ENCODE measurements around the gene ACOT4. TPM values are rescaled to one million over a fixed set of nuclear protein-coding genes. Genes with fewer than 3 reads are reported as not detected.

Gene ACOT4
- total and polyA plus RNA-seq, 10 donors = 0.52 to 2.8 (median 1.3) TPM

- DNase-seq = no peak
- intact Hi-C loops (cut with DNase I; ENCODE audit: low total_unique reads) = no loop called here
These were observed 2.8 kb downstream of the ACOT4 start for GRCh38 chr14:73594491-73594890.

GRCh38 chr14:73599499-73599898 lies 7.8 kb downstream of the ACOT4 start:
- Histone ChIP-seq H3K36me3 (no peaks in the 10 kb centered on the region), H3K27ac (no peak overlapping the region), H3K4me1 (no peaks in the 10 kb centered on the region), H3K27me3 (replicated peaks in 1 of 7) (no peaks in the 10 kb centered on the region), H3K4me3 (no peak overlapping the region), H3K9me3 (no peaks in the 10 kb centered on the region)
- TF ChIP-seq CTCF (IDR thresholded peaks at IDR 0.05 in 8 of 11, conservative IDR thresholded peaks at IDR 0.05 in 3 of 11) = no peak
- no peak for TF ChIP-seq POLR2A (IDR thresholded peaks at IDR 0.05)
- TF ChIP-seq POLR2AphosphoS5 (IDR thresholded peaks at IDR 0.05) = no peak
- intact Hi-C loops (cut with DNase I; ENCODE audit: low total_unique reads) = no loop called here
- DNase-seq = no peak

More at GRCh38 chr14:73594491-73594890, 2.8 kb downstream of the ACOT4 start:
- Histone ChIP-seq H3K36me3 (no peaks in the 10 kb centered on the region), H3K27ac (no peak overlapping the region), H3K9me3 (no peaks in the 10 kb centered on the region), H3K4me1 (peaks cover 3 to 20% (median 11%) of the 10 kb centered on the region in 6 donors), H3K27me3 (replicated peaks in 1 of 7) (peaks cover 0 to 14% (median 0%) of the 10 kb centered on the region in 7 donors), H3K4me3 (no peak overlapping the region)
- WGBS, 5 donors = 88 to 99% (median 93%) methylated on average over 9 of the region's 9 CpGs
- TF ChIP-seq POLR2A (IDR thresholded peaks at IDR 0.05) = no peak
- TF ChIP-seq POLR2AphosphoS5 (IDR thresholded peaks at IDR 0.05) = no peak
- TF ChIP-seq CTCF (IDR thresholded peaks at IDR 0.05 in 8 of 11, conservative IDR thresholded peaks at IDR 0.05 in 3 of 11) = no peak

- no peaks in the 10 kb centered on the region for H3K9me3 ChIP-seq
- intact Hi-C loops (cut with DNase I; ENCODE audit: low total_unique reads) = no loop called here
- H3K27ac ChIP-seq = no peak overlapping the region
- H3K36me3 ChIP-seq = no peaks in the 10 kb centered on the region
- H3K27me3 ChIP-seq (replicated peaks in 1 of 7) = no peaks in the 10 kb centered on the region
- H3K4me3 ChIP-seq = no peak overlapping the region
- 80 to 89% (median 85%) methylated on average over 3 of the region's 3 CpGs for WGBS, 5 donors
- H3K4me1 ChIP-seq = no peaks in the 10 kb centered on the region
- DNase-seq = no peak
- no peak for TF ChIP-seq CTCF (IDR thresholded peaks at IDR 0.05 in 8 of 11, conservative IDR thresholded peaks at IDR 0.05 in 3 of 11)
- no peak for TF ChIP-seq POLR2A (IDR thresholded peaks at IDR 0.05)
- TF ChIP-seq POLR2AphosphoS5 (IDR thresholded peaks at IDR 0.05) = no peak
These were observed 11.3 kb downstream of the ACOT4 start for GRCh38 chr14:73602994-73603393.

- no peak for DNase-seq
- TF ChIP-seq CTCF (IDR thresholded peaks at IDR 0.05 in 8 of 11, conservative IDR thresholded peaks at IDR 0.05 in 3 of 11) = no peak
- TF ChIP-seq POLR2AphosphoS5 (IDR thresholded peaks at IDR 0.05) = no peak
- no peak for TF ChIP-seq POLR2A (IDR thresholded peaks at IDR 0.05)
- H3K27ac ChIP-seq = no peak overlapping the region
- H3K4me1 ChIP-seq = no peaks in the 10 kb centered on the region
- peaks cover 0 to 8% (median 0%) of the 10 kb centered on the region in 8 donors for H3K9me3 ChIP-seq
- intact Hi-C loops (cut with DNase I; ENCODE audit: low total_unique reads) = no loop called here
- H3K4me3 ChIP-seq = no peak overlapping the region
- 71 to 90% (median 83%) methylated on average over 3 of the region's 3 CpGs for WGBS, 5 donors
- no peaks in the 10 kb centered on the region for H3K36me3 ChIP-seq
- no peaks in the 10 kb centered on the region for H3K27me3 ChIP-seq (replicated peaks in 1 of 7)
These were observed 14.6 kb downstream of the ACOT4 start for GRCh38 chr14:73606271-73606670.
